B cell (primary cell): ENCODE data around the gene PIGO. TPM values are rescaled to one million over a fixed set of nuclear protein-coding genes. Genes with fewer than 3 reads are reported as not detected.

ENCODE experiments used
- ATAC-seq: fragments of 200-7000 bp; cut with Tn5 transposase; one replicate; pipeline ENCODE4 v1.10.0; 2021; ENCODE audit warnings: low read depth, mild to moderate bottlenecking, moderate number of reproducible peaks, moderate library complexity
- CTCF ChIA-PET: fragments of 350-600 bp; sonication (Branson Sonifier 250); formaldehyde crosslinking; loops from one replicate; lab custom pipeline; 2021; ENCODE audit warnings: antibody characterized with exemption, inconsistent platforms; lab: Charles Lee
- POLR2A ChIA-PET: fragments of 350-600 bp; sonication (Branson Sonifier 250); formaldehyde crosslinking; loops from one replicate; lab custom pipeline; 2021; ENCODE audit warnings: antibody characterized with exemption; lab: Charles Lee
- DNase-seq: peaks from one replicate; pipeline ENCODE4 v3.0.0; 2013
- H2AFZ ChIP-seq: 2 replicates; pipeline ENCODE4 v1.6.1; 2012; ENCODE audit warnings: mild to moderate bottlenecking, low read depth, low read length; ENCODE audit not compliant: insufficient read depth, poor library complexity, severe bottlenecking
- H3K27ac ChIP-seq, 2 donors: 1 replicate in 1 of 2; 2 replicates in 1 of 2; pipeline ENCODE4 v1.5.1; 2012 to 2013; ENCODE audit warnings: low read length in 2 of 2, mild to moderate bottlenecking in 2 of 2, moderate library complexity in 1 of 2
- H3K27me3 ChIP-seq, 4 experiments: fragments of 200-600 bp in 1 of 4; sonication (generic) in 1 of 4; replicated peaks in 1 of 4; 1 replicate in 2 of 4; 2 replicates in 2 of 4; pipeline versions ENCODE4 v1.6.1 to v1.7.0; 2013 to 2016; ENCODE audit warnings: low read length in 3 of 4, mild to moderate bottlenecking in 2 of 4, mixed read lengths in 1 of 4, moderate library complexity in 1 of 4; ENCODE audit not compliant: insufficient read depth in 4 of 4, control insufficient read depth in 3 of 4; ENCODE audit errors: control extremely low read depth in 1 of 4
- H3K36me3 ChIP-seq, 2 experiments: replicated peaks in 1 of 2; 1 replicate in 1 of 2; 2 replicates in 1 of 2; pipeline versions ENCODE4 v1.6.1 to v1.7.1; 2013; ENCODE audit warnings: low read length in 1 of 2; ENCODE audit not compliant: insufficient read depth in 2 of 2, control insufficient read depth in 1 of 2; ENCODE audit errors: control extremely low read depth in 1 of 2, extremely low read depth in 1 of 2
- H3K4me1 ChIP-seq, 2 donors: fragments of 200-600 bp in 1 of 2; sonication (generic) in 1 of 2; 1 replicate in 1 of 2; 2 replicates in 1 of 2; pipeline versions ENCODE4 v1.5.1 to v1.6.1; 2013 to 2017; ENCODE audit warnings: low read length in 2 of 2; ENCODE audit not compliant: control insufficient read depth in 2 of 2, insufficient read depth in 2 of 2
- H3K4me2 ChIP-seq: replicated peaks from 2 replicates; pipeline ENCODE3; 2012; ENCODE audit warnings: mild to moderate bottlenecking, low read depth, low read length; ENCODE audit not compliant: poor library complexity, severe bottlenecking
- H3K4me3 ChIP-seq, 5 experiments: fragments of 200-600 bp in 1 of 5; sonication (generic) in 1 of 5; 1 replicate in 3 of 5; 2 replicates in 2 of 5; pipeline versions ENCODE4 v1.5.1 to v1.7.0; 2011 to 2016; ENCODE audit warnings: low read length in 4 of 5, mild to moderate bottlenecking in 4 of 5, low read depth in 2 of 5, control low read depth in 1 of 5, moderate library complexity in 1 of 5; ENCODE audit not compliant: insufficient read depth in 1 of 5; ENCODE audit errors: control extremely low read depth in 1 of 5, extremely low read depth in 1 of 5
- H3K79me2 ChIP-seq: fragments of 200-600 bp; sonication (generic); one replicate; pipeline ENCODE4 v1.6.0; 2016; ENCODE audit warnings: low read length; ENCODE audit not compliant: control insufficient read depth, insufficient read depth
- H3K9ac ChIP-seq: fragments of 200-600 bp; sonication (generic); 2 replicates; pipeline ENCODE4 v1.6.1; 2017; ENCODE audit warnings: mild to moderate bottlenecking, low read length, moderate library complexity
- H3K9me3 ChIP-seq, 3 donors: one replicate each; pipeline versions ENCODE4 v1.6.1 to v1.7.1; 2013; ENCODE audit warnings: low read length in 2 of 3; ENCODE audit not compliant: control insufficient read depth in 2 of 3, insufficient read depth in 1 of 3; ENCODE audit errors: control extremely low read depth in 1 of 3
- H4K20me1 ChIP-seq: 2 replicates; pipeline ENCODE4 v1.6.0; 2012; ENCODE audit warnings: mild to moderate bottlenecking, low read length; ENCODE audit not compliant: insufficient read depth, control insufficient read depth, poor library complexity, severe bottlenecking
- H3K27ac Mint-ChIP-seq: one replicate; pipeline ENCODE4 v1.8.0; 2021; ENCODE audit warnings: mixed read lengths
- H3K27me3 Mint-ChIP-seq: one replicate; pipeline ENCODE4 v1.8.0; 2021; ENCODE audit warnings: mixed read lengths
- H3K4me1 Mint-ChIP-seq: one replicate; pipeline ENCODE4 v1.8.0; 2021; ENCODE audit warnings: mixed read lengths
- H3K4me3 Mint-ChIP-seq: one replicate; pipeline ENCODE4 v1.8.0; 2021; ENCODE audit warnings: mixed read lengths
- H3K9me3 Mint-ChIP-seq: one replicate; pipeline ENCODE4 v1.8.0; 2022; ENCODE audit warnings: mixed read lengths; ENCODE audit not compliant: insufficient read depth
- EZH2 ChIP-seq: IDR thresholded peaks from 2 replicates; pipeline ENCODE4 v1.6.1; 2012; ENCODE audit warnings: borderline replicate concordance, low read depth, mild to moderate bottlenecking, moderate library complexity, low read length; ENCODE audit not compliant: insufficient read depth, poor library complexity, severe bottlenecking
- WGBS: methylation state at CpG from one replicate; pipeline ENCODE4 v1.1.5; 2013; ENCODE audit warnings: missing lambda C conversion rate; ENCODE audit not compliant: insufficient coverage; 5-methylcytosine and 5-hydroxymethylcytosine counted together
- intact Hi-C: fragments of 100-400 bp; cut with micrococcal nuclease; formaldehyde crosslinking; loops from one replicate; pipeline ENCODE4 v1.10.0; 2022
- polyA plus RNA-seq: library from polyadenylated mRNA; depleted of rRNA; stranded (reverse); fragments of >200 nt; gene quantifications from 2 replicates; pipeline ENCODE4 v1.2.3, GENCODE V29; 2012
- total RNA-seq, 2 donors: library from RNA; stranded (reverse); fragments of 120-200 nt in 1 of 2; gene quantifications; 1 replicate in 1 of 2; 2 replicates in 1 of 2; pipeline versions ENCODE4 v1.2.3 to v1.2.4, GENCODE V29; 2013 to 2022
- TF ChIP-seq, protein P1 (sequence below): fragments of 200-600 bp; IDR thresholded peaks from one replicate; pipeline ENCODE4 v1.8.0; 2022; ENCODE audit warnings: antibody characterized with exemption, mild to moderate bottlenecking

The PIGO gene
- total and polyA plus RNA-seq, 2 donors (not counting 1 experiment from before 2014, with no cell fraction given): 25.7 to 32.5 TPM

- H3K9ac ChIP-seq: no peak overlapping the region
- H3K4me1 Mint-ChIP-seq: peaks cover 37% of the 10 kb centered on the region
- no peaks in the 10 kb centered on the region for H3K27me3 Mint-ChIP-seq
- no peak overlapping the region for H3K4me2 ChIP-seq
- H3K4me3 Mint-ChIP-seq: no peak overlapping the region
- 100% methylated on average over 1 of the region's 7 CpGs for WGBS
- H3K27me3 ChIP-seq: no peaks in the 10 kb centered on the region
- no peaks in the 10 kb centered on the region for H3K9me3 Mint-ChIP-seq
- CTCF ChIA-PET: interaction anchor here (0.6 to 2.8 kb wide), 3 partner anchors 10 to 207 kb away, joined by 4 to 9 read pairs (median 4); partner anchors contain the start of gene PIGO
- peaks cover 16% of the 10 kb centered on the region for H3K79me2 ChIP-seq
- ATAC-seq: no peak
- H4K20me1 ChIP-seq: no peaks in the 10 kb centered on the region
- DNase-seq: peak; percentile 6
- peaks cover 18 to 33% of the 10 kb centered on the region in 2 donors for H3K4me1 ChIP-seq
- POLR2A ChIA-PET: no interaction called here
- H3K27ac Mint-ChIP-seq: no peak overlapping the region
- no peak overlapping the region for H3K4me3 ChIP-seq
- H3K36me3 ChIP-seq: peaks cover 0 to 11% of the 10 kb centered on the region in 2 experiments
- intact Hi-C loops: no loop called here
- no peak for TF ChIP-seq EZH2
- TF ChIP-seq, protein P1, sequence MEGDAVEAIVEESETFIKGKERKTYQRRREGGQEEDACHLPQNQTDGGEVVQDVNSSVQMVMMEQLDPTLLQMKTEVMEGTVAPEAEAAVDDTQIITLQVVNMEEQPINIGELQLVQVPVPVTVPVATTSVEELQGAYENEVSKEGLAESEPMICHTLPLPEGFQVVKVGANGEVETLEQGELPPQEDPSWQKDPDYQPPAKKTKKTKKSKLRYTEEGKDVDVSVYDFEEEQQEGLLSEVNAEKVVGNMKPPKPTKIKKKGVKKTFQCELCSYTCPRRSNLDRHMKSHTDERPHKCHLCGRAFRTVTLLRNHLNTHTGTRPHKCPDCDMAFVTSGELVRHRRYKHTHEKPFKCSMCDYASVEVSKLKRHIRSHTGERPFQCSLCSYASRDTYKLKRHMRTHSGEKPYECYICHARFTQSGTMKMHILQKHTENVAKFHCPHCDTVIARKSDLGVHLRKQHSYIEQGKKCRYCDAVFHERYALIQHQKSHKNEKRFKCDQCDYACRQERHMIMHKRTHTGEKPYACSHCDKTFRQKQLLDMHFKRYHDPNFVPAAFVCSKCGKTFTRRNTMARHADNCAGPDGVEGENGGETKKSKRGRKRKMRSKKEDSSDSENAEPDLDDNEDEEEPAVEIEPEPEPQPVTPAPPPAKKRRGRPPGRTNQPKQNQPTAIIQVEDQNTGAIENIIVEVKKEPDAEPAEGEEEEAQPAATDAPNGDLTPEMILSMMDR: no peak
- no peaks in the 10 kb centered on the region for H3K9me3 ChIP-seq
- no peak overlapping the region for H3K27ac ChIP-seq
- no peak overlapping the region for H2AFZ ChIP-seq
Observed at GRCh38 chr9:35106343-35106730, 9.9 kb upstream of the PIGO start.

GRCh38 chr9:35105571-35106342 is 9.4 kb upstream of the PIGO start:
- Histone ChIP-seq H3K27ac (no peak overlapping the region), H3K9ac (no peak overlapping the region), H2AFZ (no peak overlapping the region), H3K4me2 (no peak overlapping the region), H3K4me3 (no peak overlapping the region), H3K79me2 (peaks cover 16% of the 10 kb centered on the region), H4K20me1 (no peaks in the 10 kb centered on the region), H3K9me3 (no peaks in the 10 kb centered on the region), H3K4me1 (peaks cover 14 to 28% of the 10 kb centered on the region in 2 donors), H3K36me3 (peaks cover 0 to 17% of the 10 kb centered on the region in 2 experiments), H3K27me3 (no peaks in the 10 kb centered on the region)
- Mint-ChIP-seq H3K27me3 (no peaks in the 10 kb centered on the region), H3K9me3 (no peaks in the 10 kb centered on the region), H3K4me1 (peaks cover 37% of the 10 kb centered on the region), H3K4me3 (no peak overlapping the region), H3K27ac (no peak overlapping the region)
- ATAC-seq (no peak), DNase-seq (peak; percentile 9)
- ChIA-PET POLR2A (no interaction called here), CTCF (interaction anchor here (0.8 to 3.0 kb wide), 6 partner anchors 8 to 498 kb away, joined by 3 to 13 read pairs (median 6); partner anchors contain the start of gene PIGO)
- 94% methylated on average over 5 of the region's 13 CpGs for WGBS
- TF ChIP-seq, protein P1: no peak
- no peak for TF ChIP-seq EZH2
- intact Hi-C loops: no loop called here
